Measurements from ENCODE around the gene NOTCH1. TPM values are rescaled to one million over a fixed set of nuclear protein-coding genes. Genes with fewer than 3 reads are reported as not detected.
A peak's percentile ranks its signal among the peaks of the same experiment; 100 is the strongest.

NOTCH1 gene
- total and polyA plus RNA-seq, 2 of the 8 experiments (the other 6 are each of a cell fraction or from before 2014, with no cell fraction given) = 6.9 to 55.6 TPM

- Histone ChIP-seq H3K79me2 (ENCODE audit: control insufficient read depth in 1 of 2, insufficient read depth in 2 of 2, low read length in 2 of 2) (no peaks in the 10 kb centered on the region), H3K27ac (ENCODE audit: low read depth, low read length) (no peak overlapping the region)
Observed at GRCh38 chr9:136513191-136513590, 32.7 kb downstream of the NOTCH1 start.

More at GRCh38 chr9:136513191-136513590, 32.7 kb downstream of the NOTCH1 start:
- Histone ChIP-seq H3K18ac (ENCODE audit: extremely low read depth, low read length) (no peak overlapping the region), H4K91ac (replicated peaks; ENCODE audit: insufficient read length, low read length) (no peak overlapping the region), H3K9me3 (ENCODE audit: insufficient read depth in 2 of 2, low read depth in 1 of 2, low read length in 1 of 2) (no peaks in the 10 kb centered on the region), H4K8ac (ENCODE audit: extremely low read depth, insufficient read depth, low read length) (no peak overlapping the region; the same call in 1 of the 2 replicates), H3K56ac (replicated peaks; ENCODE audit: insufficient read length, low read depth, low read length) (no peak overlapping the region), H4K20me1 (replicated peaks in 1 of 2; ENCODE audit: control insufficient read depth in 1 of 2, insufficient read depth in 2 of 2, low read length in 2 of 2) (peaks cover 4 to 15% of the 10 kb centered on the region in 2 experiments), H3K36me3 (ENCODE audit: control insufficient read depth in 2 of 4, insufficient read depth in 4 of 4, low read length in 3 of 4) (peaks cover 26 to 91% (median 42%) of the 10 kb centered on the region in 4 experiments), H3K14ac (ENCODE audit: insufficient read length) (no peak overlapping the region), H3K4me2 (ENCODE audit: insufficient read depth in 1 of 2, low read depth in 2 of 2, low read length in 2 of 2) (no peak overlapping the region), H3K4ac (replicated peaks; ENCODE audit: insufficient read length, low read depth, low read length) (no peak overlapping the region), H2BK5ac (ENCODE audit: low read depth, low read length) (0 out of 2 replicates have a peak overlapping the region, but pooled peaks have one; percentile 10), H3K27me3 (replicated peaks in 1 of 4; ENCODE audit: control insufficient read depth in 3 of 4, extremely low read depth in 1 of 4, insufficient read depth in 3 of 4, low read length in 3 of 4) (no peaks in the 10 kb centered on the region), H3K4me1 (replicated peaks in 1 of 4; ENCODE audit: control insufficient read depth in 3 of 4, insufficient read depth in 4 of 4, low read length in 3 of 4) (no peaks in the 10 kb centered on the region), H3K23me2 (ENCODE audit: low read depth, low read length) (no peaks in the 10 kb centered on the region), H2BK12ac (ENCODE audit: low read depth, low read length) (no peak overlapping the region), H3K9ac (replicated peaks in 1 of 4; ENCODE audit: extremely low read depth in 1 of 4, low read depth in 3 of 4, low read length in 3 of 4) (no peak overlapping the region), H2AFZ (ENCODE audit: low read length) (no peak overlapping the region), H2AK5ac (ENCODE audit: low read depth, low read length) (no peak overlapping the region), H3K4me3 (ENCODE audit: extremely low read depth in 1 of 4, insufficient read depth in 2 of 4, low read depth in 3 of 4, low read length in 4 of 4) (no peak overlapping the region), H2BK15ac (ENCODE audit: low read length) (no peak overlapping the region), H2BK120ac (replicated peaks; ENCODE audit: low read depth, low read length) (no peak overlapping the region), H3K23ac (ENCODE audit: insufficient read length) (no peak overlapping the region), H4K5ac (ENCODE audit: insufficient read length, low read depth, low read length) (no peak overlapping the region), H3K79me1 (ENCODE audit: low read depth, low read length) (no peaks in the 10 kb centered on the region), H2BK20ac (ENCODE audit: low read length) (no peak overlapping the region)
- POLR2A ChIA-PET (ENCODE audit: partially characterized antibody) = no interaction called here
- CTCF ChIA-PET (ENCODE audit: partially characterized antibody) = interaction anchor here (0.7 to 1.3 kb wide), 3 partner anchors 25 to 158 kb away, joined by 3 read pairs; no protein-coding TSS in a partner anchor
- FAIRE-seq (no peak), DNase-seq (ENCODE audit: low read depth in 1 of 2, low spot score in 2 of 2) (no peak)
- 96% methylated on average over 16 of the region's 16 CpGs; no CpG with 5 or more reads in 1 of the 2 experiments for WGBS, 2 experiments (ENCODE audit: extremely low coverage in 1 of 2, insufficient coverage in 1 of 2, insufficient read length in 1 of 2, insufficient replicate concordance in 2 of 2, low coverage in 1 of 2, low lambda C conversion rate in 2 of 2, missing lambda C conversion rate in 1 of 2)
- no peak for TF ChIP-seq CHD2 (IDR thresholded peaks at IDR 0.05; ENCODE audit: low read length)
- TF ChIP-seq RFX5 (IDR thresholded peaks at IDR 0.05; ENCODE audit: borderline replicate concordance, low read depth, low read length) = no peak
- no peak for TF ChIP-seq MAX (IDR thresholded peaks at IDR 0.05)
- no peak for TF ChIP-seq E2F6 (IDR thresholded peaks at IDR 0.05)
- TF ChIP-seq RBBP5 (IDR thresholded peaks at IDR 0.05; ENCODE audit: borderline replicate concordance, low read depth, low read length) = no peak
- no peak for TF ChIP-seq GABPA (IDR thresholded peaks at IDR 0.05; ENCODE audit: borderline replicate concordance, insufficient read depth, low read length)
- TF ChIP-seq EP300 (IDR thresholded peaks at IDR 0.05; ENCODE audit: borderline replicate concordance in 1 of 2, low read depth in 2 of 2, low read length in 2 of 2) = no peak
